Ectodermal cell (in vitro differentiated cells): ENCODE measurements around the gene GPR87. TPM values are rescaled to one million over a fixed set of nuclear protein-coding genes. Genes with fewer than 3 reads are reported as not detected.

ENCODE experiments used
- H3K27ac ChIP-seq: 2 replicates; pipeline ENCODE4 v1.7.0; 2013; ENCODE audit warnings: mild to moderate bottlenecking, low read depth, low read length; ENCODE audit not compliant: insufficient read depth, poor library complexity, severe bottlenecking
- H3K27me3 ChIP-seq: 2 replicates; pipeline ENCODE4 v1.7.0; 2013; ENCODE audit warnings: mild to moderate bottlenecking, low read length; ENCODE audit not compliant: insufficient read depth, control insufficient read depth, poor library complexity, severe bottlenecking
- H3K36me3 ChIP-seq: one replicate; pipeline ENCODE4 v1.7.0; 2013; ENCODE audit warnings: low read length; ENCODE audit not compliant: control insufficient read depth, insufficient read depth
- H3K4me1 ChIP-seq: one replicate; pipeline ENCODE4 v1.7.0; 2013; ENCODE audit warnings: low read length; ENCODE audit not compliant: control insufficient read depth, insufficient read depth
- H3K4me3 ChIP-seq: 2 replicates; pipeline ENCODE4 v1.7.0; 2013; ENCODE audit warnings: low read depth, low read length, control low read depth; ENCODE audit not compliant: insufficient read depth
- H3K9me3 ChIP-seq: 2 replicates; pipeline ENCODE4 v1.7.0; 2013; ENCODE audit warnings: mild to moderate bottlenecking, low read length, moderate library complexity; ENCODE audit not compliant: control insufficient read depth
- WGBS, 2 experiments: methylation state at CpG; one replicate each; pipeline ENCODE4 v1.1.7; 2013; ENCODE audit warnings: missing lambda C conversion rate in 2 of 2; 5-methylcytosine and 5-hydroxymethylcytosine counted together
- polyA plus RNA-seq, 4 experiments: library from polyadenylated mRNA; stranded (reverse); fragments of 50-300 nt; gene quantifications; one replicate each; pipeline ENCODE4 v1.2.3, GENCODE V29; 2013

GPR87 gene, protein sequence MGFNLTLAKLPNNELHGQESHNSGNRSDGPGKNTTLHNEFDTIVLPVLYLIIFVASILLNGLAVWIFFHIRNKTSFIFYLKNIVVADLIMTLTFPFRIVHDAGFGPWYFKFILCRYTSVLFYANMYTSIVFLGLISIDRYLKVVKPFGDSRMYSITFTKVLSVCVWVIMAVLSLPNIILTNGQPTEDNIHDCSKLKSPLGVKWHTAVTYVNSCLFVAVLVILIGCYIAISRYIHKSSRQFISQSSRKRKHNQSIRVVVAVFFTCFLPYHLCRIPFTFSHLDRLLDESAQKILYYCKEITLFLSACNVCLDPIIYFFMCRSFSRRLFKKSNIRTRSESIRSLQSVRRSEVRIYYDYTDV
- polyA plus RNA-seq (2013, experiment 1 of 4): not detected
- not detected for polyA plus RNA-seq (2013, experiment 2 of 4)
- polyA plus RNA-seq (2013, experiment 3 of 4): not detected
- not detected for polyA plus RNA-seq (2013, experiment 4 of 4)

DNA sequence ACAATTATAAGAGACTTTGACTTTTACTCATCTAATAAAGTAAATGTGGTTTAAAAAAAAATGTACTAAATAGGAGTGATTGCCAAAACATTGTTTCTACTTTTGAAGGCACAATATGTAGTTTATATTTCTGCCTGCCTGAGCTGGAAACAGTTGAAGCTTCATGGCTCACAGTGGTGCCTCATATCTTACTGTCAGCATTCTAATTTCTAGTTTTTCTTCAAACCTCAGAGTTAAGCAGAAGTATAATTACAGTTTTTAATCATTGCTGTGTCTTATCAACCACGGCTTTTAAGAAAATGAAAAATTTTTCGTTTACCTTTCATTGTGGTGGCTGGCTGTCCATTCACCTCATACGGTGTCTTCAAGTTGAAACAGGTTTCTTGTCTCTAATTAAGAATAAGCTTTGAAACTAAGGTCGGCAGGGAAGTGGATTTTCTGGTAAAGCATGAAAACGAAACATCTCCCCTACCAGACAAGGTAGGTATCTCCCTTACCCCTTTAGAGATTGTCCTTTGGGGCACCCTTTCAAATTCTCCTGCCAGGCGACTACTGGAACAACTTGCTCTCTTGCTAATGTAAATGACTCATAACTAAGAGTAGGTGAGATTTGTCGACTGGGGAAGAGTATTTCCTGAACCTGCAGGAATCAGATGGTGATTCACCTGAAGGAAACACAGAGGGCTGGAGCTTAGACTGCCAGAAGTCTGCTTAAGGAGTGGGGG lies at the start of gene GPR87:
Gene GPR87 (minus strand): TSS at position 554 of the 725 bp plus-strand sequence. CDS start 16,720 bp downstream, outside the sequence.
- H3K27ac ChIP-seq: no peak within 1 kb of the TSS
- H3K27me3 ChIP-seq: no peaks in the 10 kb centered on the region
- H3K4me3 ChIP-seq: no peak within 1 kb of the TSS
- no peaks in the 10 kb centered on the region for H3K4me1 ChIP-seq
- no peaks in the 10 kb centered on the region for H3K9me3 ChIP-seq
- H3K36me3 ChIP-seq: no peaks in the 10 kb centered on the region
- 80 to 86% methylated on average over 7 of the region's 7 CpGs for WGBS, 2 experiments

DNA sequence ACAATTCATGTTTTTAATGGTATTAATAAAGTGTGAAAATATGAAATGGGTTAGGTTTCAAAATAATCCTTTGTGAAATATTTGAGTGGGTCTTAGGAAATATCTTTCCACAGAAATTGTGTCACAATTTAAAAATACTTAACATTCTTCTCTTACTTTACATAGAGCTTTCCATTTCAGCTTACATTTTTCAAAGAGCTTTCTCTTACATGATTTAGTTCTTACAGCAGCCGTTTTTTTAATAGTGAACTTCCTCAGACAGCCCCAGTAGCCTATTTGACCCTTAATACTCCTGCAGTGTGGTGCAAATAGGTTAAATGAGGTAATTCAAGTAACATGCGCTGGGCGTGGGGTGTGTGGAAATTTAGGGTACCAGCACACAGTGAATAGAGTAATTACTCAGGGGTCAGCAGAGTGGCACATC lies 46.1 kb upstream of the GPR87 start:
- Histone ChIP-seq H3K36me3 (no peaks in the 10 kb centered on the region), H3K9me3 (no peaks in the 10 kb centered on the region), H3K4me3 (no peak overlapping the region), H3K27me3 (no peaks in the 10 kb centered on the region), H3K27ac (no peak overlapping the region), H3K4me1 (no peaks in the 10 kb centered on the region)
- 91 to 97% methylated on average over 3 of the region's 3 CpGs for WGBS, 2 experiments

DNA sequence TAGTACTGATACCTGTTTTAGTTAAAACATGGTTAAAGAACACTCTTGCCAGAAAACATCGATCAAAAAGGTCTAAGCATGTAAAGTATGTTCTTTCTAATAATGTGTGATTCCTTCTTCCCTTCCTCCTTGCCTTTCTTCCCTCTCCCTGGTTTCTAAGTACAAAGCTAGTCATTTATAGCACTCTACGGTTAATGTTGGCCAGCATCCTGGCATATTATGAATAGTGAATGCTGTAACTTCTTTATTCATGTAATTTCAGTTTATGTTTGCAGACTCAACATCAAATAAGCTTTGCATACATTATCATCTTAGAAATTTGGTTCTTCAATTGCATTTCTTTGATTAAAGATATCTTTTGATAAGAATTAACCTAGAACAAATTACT lies 40.8 kb upstream of the GPR87 start:
- Histone ChIP-seq H3K4me3 (no peak overlapping the region), H3K9me3 (no peaks in the 10 kb centered on the region), H3K27me3 (no peaks in the 10 kb centered on the region), H3K4me1 (no peaks in the 10 kb centered on the region), H3K27ac (no peak overlapping the region), H3K36me3 (no peaks in the 10 kb centered on the region)
- 83 to 100% methylated on average over 1 of the region's 2 CpGs for WGBS, 2 experiments

DNA sequence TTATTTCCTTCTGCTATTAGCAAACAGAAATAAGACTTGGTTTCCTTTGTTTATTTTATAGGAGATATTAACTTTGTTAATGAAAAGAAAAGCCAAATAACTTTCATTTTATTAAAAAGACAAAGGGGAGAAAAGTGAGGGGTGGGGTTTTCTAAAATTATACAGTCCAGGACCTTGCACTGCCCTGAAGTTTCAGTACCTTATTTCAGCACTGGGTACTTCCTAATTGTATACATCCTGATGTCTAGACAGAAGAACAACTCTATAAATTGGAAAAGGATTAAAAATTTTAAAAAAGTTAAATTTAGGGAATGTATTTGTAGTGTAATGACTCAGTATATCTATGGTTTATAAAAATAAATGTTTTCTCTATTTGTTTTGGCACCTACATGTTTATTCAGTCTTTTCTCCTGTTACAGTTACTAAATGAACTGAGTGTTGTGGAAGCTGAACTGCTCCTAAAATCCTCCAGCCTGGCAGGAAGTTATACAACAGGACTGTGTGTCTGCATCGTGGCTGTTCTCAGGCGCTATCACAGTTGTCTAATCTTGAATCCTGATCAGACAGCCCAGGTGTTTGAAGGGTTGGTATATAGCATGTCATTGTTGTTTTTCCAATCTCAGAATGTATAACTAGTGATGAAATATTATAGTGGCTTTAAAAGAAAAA lies 40.3 kb upstream of the GPR87 start:
- no peak overlapping the region for H3K4me3 ChIP-seq
- no peaks in the 10 kb centered on the region for H3K9me3 ChIP-seq
- no peak overlapping the region for H3K27ac ChIP-seq
- 97 to 98% methylated on average over 2 of the region's 2 CpGs for WGBS, 2 experiments
- H3K36me3 ChIP-seq: no peaks in the 10 kb centered on the region
- H3K27me3 ChIP-seq: no peaks in the 10 kb centered on the region
- H3K4me1 ChIP-seq: no peaks in the 10 kb centered on the region

DNA sequence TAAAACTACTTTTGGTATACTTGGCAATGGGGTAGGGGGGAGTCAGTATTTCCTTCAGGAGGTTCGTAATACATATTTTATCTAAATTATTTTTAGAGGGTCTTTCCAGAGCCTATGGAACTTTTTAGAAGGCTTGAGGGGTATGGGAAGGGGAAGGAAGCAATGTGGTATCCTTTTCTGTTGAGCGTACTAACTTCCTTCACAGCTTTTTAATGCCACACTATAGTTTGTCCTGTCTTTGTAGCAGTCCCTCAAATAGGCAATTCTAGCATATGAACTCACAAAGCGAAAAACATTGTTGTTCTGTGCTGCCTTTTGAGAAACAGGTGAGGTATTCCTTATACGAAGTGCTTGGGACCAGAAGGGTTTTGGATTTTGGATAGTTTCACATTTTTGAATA lies 35.0 kb upstream of the GPR87 start:
- Histone ChIP-seq H3K27ac (no peak overlapping the region), H3K4me3 (no peak overlapping the region), H3K4me1 (no peaks in the 10 kb centered on the region), H3K9me3 (no peaks in the 10 kb centered on the region), H3K27me3 (no peaks in the 10 kb centered on the region), H3K36me3 (no peaks in the 10 kb centered on the region)
- 92 to 93% methylated on average over 3 to 4 of the region's 4 CpGs for WGBS, 2 experiments

DNA sequence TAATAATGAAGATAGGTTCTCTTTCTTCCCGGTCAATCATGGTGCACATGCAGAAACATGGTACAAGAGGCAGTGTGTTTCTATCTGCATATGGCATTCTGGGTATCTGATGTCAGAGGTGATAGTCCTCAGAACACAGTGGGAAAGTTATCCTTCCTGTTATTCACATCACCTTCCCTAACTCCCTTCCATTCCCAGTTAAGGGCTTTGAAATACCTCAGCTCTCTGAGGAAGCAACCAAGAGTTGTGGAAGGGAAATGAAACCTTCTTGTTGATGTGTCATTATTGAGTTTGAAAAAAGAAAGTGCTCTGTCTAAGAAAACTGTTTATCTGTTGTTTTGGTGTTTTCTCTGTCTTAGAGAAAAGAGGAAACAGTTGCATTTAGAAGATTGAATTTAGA lies 34.6 kb upstream of the GPR87 start:
- Histone ChIP-seq H3K4me1 (no peaks in the 10 kb centered on the region), H3K4me3 (no peak overlapping the region), H3K27me3 (no peaks in the 10 kb centered on the region), H3K27ac (no peak overlapping the region), H3K9me3 (no peaks in the 10 kb centered on the region), H3K36me3 (no peaks in the 10 kb centered on the region)
- 94 to 100% methylated on average over 1 of the region's 1 CpG for WGBS, 2 experiments

DNA sequence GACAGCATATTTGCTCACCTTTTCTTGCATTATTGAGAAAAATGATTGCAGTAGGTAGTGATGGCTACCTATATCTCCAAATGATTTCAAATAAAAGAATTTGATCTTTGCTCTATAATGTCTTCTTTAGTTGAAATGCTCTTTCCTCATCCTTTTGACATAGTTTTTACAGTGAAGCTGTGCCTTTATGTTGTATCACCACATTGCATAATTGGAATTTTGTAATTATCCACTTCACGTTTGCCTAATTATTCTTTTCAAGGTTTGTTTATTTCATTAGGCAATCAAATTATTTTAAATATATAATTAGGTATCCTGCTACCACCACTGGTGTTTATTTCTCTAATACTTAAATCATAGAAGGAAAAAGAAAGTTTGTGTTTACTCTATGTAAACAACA lies 34.0 kb upstream of the GPR87 start:
- Histone ChIP-seq H3K27me3 (no peaks in the 10 kb centered on the region), H3K4me1 (no peaks in the 10 kb centered on the region), H3K9me3 (no peaks in the 10 kb centered on the region), H3K27ac (no peak overlapping the region), H3K4me3 (no peak overlapping the region), H3K36me3 (no peaks in the 10 kb centered on the region)
- WGBS, 2 experiments: no CpG with 5 or more reads among the region's 1 CpG

DNA sequence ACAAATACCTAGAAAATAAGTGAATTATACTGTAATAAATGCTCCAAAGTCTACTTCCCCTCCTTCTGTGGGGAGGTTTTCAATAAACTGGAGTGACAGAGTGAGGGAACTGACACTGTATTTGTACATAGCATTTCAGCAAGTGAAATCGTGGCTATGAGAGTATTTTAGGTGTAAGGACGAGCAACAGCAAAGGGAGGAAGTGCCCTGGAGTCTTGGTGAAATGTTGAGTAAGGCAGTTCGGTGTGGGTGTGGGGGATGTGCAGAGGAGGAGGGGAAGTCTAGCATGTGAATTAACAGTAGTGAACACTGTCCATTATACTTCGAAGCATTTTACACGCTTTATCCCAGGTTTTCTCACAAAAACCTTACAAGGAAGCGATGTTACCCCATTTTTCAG lies 30.8 kb upstream of the GPR87 start:
- Histone ChIP-seq H3K4me1 (no peaks in the 10 kb centered on the region), H3K27me3 (no peaks in the 10 kb centered on the region), H3K27ac (no peak overlapping the region), H3K4me3 (no peak overlapping the region), H3K36me3 (no peaks in the 10 kb centered on the region), H3K9me3 (no peaks in the 10 kb centered on the region)
- WGBS, 2 experiments: 75 to 84% methylated on average over 5 to 6 of the region's 6 CpGs

DNA sequence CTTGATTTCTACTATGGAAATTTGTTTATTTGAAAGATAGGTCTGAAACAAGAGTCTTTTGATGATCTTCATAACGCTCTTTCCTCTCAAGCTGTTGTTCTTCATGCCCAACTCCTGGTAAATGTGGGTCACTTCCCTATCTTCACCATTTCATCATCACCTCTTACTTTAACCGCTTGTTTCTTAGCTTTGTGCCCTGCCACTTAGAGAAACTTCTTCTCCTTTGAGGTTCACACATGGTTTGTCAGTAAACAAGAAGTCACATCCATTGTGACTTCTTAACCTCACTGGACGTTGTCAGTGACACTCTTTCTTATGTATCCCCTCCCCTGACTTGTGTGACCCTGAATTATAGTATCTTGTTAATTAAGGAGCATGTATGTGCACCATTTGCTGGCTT lies 29.7 kb upstream of the GPR87 start:
- Histone ChIP-seq H3K36me3 (no peaks in the 10 kb centered on the region), H3K27ac (no peak overlapping the region), H3K4me3 (no peak overlapping the region), H3K27me3 (no peaks in the 10 kb centered on the region), H3K4me1 (no peaks in the 10 kb centered on the region), H3K9me3 (no peaks in the 10 kb centered on the region)
- WGBS, 2 experiments: 91 to 95% methylated on average over 3 of the region's 3 CpGs

DNA sequence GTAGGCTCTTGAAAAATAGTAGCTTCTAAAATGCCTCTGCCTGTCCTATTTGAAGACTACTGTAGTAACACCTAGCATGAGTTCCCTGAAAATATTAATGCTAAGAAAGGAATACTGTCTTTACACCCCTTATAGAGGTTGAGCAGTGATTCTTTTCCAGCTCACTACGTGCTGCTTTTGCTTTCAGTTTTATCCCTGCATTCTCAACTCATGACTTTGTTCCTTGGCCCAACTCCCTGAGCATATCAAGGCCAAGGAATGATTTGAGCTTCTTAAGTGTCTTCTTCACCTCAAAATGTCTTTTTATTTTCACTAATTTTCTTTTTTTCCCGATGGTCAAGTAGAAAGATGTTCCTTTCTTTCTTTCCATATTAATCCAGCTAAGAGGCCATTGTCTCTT lies 29.2 kb upstream of the GPR87 start:
- WGBS, 2 experiments: 89 to 96% methylated on average over 2 of the region's 2 CpGs
- H3K4me3 ChIP-seq: no peak overlapping the region
- H3K36me3 ChIP-seq: no peaks in the 10 kb centered on the region

More for the DNA sequence above, 29.2 kb upstream of the GPR87 start:
- no peaks in the 10 kb centered on the region for H3K27me3 ChIP-seq
- no peak overlapping the region for H3K27ac ChIP-seq
- no peaks in the 10 kb centered on the region for H3K4me1 ChIP-seq
- H3K9me3 ChIP-seq: no peaks in the 10 kb centered on the region
